GM18505 (cell line): Measurements from ENCODE around the gene RERE.

Experiments
- ATAC-seq: cut with Tn5 transposase; IDR thresholded peaks from one replicate; pipeline ENCODE4 v1.9.1; 2021; ENCODE audit not compliant: unreplicated experiment
- POLR2A ChIP-seq: IDR thresholded peaks from 4 replicates; pipeline ENCODE4 v1.6.1; 2011; ENCODE audit warnings: borderline replicate concordance; ENCODE audit not compliant: insufficient read depth, insufficient read length; ENCODE audit errors: extremely low read depth

The RERE gene

DNA sequence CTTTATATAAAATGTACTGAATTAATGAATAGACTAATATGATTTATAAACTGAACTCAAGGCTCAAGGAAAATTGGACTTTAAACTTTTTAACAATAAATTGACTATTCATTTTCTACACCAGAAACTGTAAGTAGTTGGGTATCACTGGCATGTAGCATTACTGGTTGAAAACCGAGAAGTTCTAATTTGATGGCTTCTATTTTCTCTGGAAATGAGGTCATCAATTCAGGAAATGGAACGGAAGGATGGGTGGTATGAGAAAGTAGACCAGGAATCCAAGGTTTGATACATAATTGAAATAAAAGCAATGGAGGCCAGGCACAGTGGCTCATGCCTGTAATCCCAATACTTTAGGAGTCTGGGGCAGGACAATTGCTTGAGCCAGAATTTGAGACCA, 50.4 kb downstream of the RERE start:
- no peak for ATAC-seq

GRCh38 chr1:8765198-8765597, 52.2 kb downstream of the RERE start:
- no peak for TF ChIP-seq POLR2A

More for the DNA sequence above, 50.4 kb downstream of the RERE start:
- no peak for TF ChIP-seq POLR2A

GRCh38 chr1:8764293-8764937, 53.0 kb downstream of the RERE start:
- no peak for ATAC-seq
- no peak for TF ChIP-seq POLR2A

More at GRCh38 chr1:8765198-8765597, 52.2 kb downstream of the RERE start:
- ATAC-seq: no peak

DNA sequence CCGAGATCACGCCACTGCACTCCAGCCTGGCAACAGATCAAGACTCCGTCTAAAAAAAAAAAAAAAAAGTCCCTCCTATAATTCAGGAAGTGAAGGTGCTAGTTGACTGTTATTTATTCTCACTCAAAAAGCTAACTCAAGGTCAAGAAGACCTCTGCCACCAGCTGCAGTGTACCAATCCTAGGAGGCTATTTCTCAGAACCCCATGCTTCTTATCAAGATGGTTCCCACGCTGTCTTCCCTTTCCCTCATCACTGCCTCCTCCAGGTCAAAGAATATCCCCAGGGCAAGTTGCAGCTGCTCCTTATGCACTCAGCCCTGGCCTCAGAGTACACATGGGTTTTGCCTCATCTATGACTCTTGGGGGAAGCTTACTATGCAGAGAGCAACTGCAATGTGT, 53.6 kb downstream of the RERE start:
- ATAC-seq: peak; percentile 49
- TF ChIP-seq POLR2A: no peak

GRCh38 chr1:8754993-8755392, 62.4 kb downstream of the RERE start:
- no peak for TF ChIP-seq POLR2A
- ATAC-seq: no peak

DNA sequence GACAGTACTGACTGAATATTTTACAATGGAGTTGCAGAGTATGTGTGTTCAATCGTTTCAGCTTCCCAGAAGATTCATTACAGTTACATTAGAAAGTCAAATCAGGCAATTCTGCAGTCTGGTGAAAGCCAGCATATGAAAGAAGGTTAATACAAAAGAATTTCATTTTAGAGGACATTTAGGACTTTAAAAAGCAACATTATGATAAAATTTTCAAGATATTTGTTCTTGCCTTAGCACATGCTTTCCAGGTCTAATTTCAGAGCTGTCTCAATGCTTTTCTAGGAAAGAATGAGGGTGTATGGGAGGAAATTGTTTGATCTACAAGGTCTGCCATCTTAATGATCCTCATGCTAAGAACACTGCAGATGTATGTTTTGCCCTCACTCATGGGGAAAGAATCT, 63.2 kb downstream of the RERE start:
- no peak for ATAC-seq
- TF ChIP-seq POLR2A: no peak

GRCh38 chr1:8753736-8754135, 63.7 kb downstream of the RERE start:
- TF ChIP-seq POLR2A: no peak
- no peak for ATAC-seq

GRCh38 chr1:8752921-8753713, 64.3 kb downstream of the RERE start:
- no peak for TF ChIP-seq POLR2A
- ATAC-seq: no peak

DNA sequence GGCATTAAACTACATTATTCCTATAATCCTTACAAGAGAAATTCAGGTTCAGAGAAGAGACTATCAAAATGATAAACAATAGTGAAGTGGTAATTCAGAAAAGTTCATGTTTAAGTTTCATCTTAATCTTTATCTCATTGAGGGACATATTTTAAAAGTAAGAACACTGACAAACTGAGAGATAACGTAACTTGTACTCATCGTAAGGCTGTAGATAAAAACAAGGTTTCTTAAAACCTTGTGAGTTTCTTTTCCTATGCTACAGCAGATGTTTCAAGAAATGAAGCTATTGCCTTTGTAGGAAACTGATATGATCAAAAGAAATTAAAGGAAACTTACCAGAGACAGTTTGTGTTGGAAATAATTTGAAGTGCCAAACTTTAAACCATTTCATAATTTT, 65.0 kb downstream of the RERE start:
- TF ChIP-seq POLR2A: no peak
- ATAC-seq: no peak

- TF ChIP-seq POLR2A: no peak
- no peak for ATAC-seq
Observed at GRCh38 chr1:8751984-8752383, 65.5 kb downstream of the RERE start.

DNA sequence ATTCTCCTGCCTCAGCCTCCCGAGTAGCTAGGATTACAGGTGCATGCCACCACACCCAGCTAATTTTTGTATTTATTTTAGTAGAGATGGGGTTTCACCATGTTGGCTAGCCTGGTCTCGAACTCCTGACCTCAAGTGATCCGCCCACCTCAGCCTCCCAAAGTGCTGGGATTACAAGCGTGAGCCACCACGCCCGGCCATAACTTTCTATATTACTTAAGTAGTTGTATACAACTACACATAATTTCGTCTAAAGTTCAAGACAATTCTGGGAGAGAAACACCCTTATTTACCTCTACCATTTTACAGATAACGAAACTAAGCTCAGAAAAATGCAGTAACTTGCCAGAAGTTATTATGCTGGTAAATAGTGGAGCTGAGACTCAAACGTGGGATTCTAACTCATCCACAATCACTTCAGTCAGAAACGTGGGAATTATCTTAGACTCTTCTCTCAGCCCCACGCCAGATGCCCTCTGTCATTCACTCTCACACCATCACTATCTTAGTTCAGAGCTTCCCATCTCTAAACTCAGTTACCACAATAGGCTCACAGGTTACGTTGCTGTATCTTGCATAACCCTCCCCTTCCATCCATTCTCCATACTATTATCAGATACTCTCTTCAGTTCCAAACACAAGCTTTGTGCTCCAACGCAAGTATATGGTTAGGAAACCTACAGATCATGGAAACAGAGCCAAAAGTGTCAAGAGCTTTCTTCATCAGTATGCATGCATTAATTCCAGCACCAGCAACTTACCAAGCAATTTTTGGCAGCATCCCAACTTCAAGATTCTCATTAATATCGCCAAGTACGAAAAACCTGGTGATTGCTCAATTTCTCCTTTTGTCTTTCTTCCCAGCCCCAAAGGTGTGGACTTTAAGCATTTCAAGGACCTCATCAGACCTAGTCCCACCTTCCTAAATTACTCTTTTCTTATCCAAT, 69.3 kb downstream of the RERE start:
- no peak for ATAC-seq
- TF ChIP-seq POLR2A: no peak

GRCh38 chr1:8746554-8746953, 70.9 kb downstream of the RERE start:
- TF ChIP-seq POLR2A: no peak
- ATAC-seq: no peak

DNA sequence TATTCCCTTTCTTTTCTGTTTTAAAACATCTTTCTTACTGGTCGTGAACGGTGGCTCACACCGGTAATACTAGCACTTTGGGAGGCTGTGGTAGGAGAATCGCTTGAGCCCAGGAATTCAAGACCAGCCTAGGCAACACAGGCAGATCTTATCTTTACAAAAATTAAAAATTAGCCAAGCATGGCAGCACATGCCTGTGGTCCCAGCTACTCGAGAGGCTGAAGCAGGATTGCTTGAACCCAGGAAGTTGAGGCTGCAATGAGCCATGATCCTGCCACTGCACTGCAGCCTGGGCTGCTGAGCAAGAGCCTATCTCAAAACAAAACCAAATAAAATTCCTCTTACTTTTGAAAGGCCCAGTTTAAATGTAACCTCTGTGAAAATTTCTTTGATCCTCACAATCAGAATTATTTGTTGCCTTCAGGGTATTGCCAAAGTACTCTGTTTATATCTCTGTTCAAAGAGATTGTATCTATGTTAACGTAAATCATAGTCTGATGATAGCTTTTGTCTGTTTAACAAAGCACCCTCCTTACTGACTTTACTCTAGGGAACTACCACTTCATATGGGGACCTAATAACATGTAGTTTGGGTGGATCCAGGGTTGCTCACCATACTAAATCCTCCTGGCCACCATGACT, 71.6 kb downstream of the RERE start:
- no peak for ATAC-seq
- TF ChIP-seq POLR2A: no peak
